Stimulated activated CD4-positive, alpha-beta T cell treated with anti-CD3 and anti-CD28 coated beads, Interleukin-4, amount 100 ng/mL, for 4 hours (primary cell): ENCODE measurements around the gene CAPS.
"Not testable (repeated sequence)": the region's sequence is repeated elsewhere in the genome, so short reads cannot be mapped to it uniquely, and the experiment has no call there.

Source experiments
- DNase-seq, 2 experiments: peaks; one replicate each; pipeline ENCODE4 v3.0.0-alpha.2; 2020

The CAPS gene

DNA sequence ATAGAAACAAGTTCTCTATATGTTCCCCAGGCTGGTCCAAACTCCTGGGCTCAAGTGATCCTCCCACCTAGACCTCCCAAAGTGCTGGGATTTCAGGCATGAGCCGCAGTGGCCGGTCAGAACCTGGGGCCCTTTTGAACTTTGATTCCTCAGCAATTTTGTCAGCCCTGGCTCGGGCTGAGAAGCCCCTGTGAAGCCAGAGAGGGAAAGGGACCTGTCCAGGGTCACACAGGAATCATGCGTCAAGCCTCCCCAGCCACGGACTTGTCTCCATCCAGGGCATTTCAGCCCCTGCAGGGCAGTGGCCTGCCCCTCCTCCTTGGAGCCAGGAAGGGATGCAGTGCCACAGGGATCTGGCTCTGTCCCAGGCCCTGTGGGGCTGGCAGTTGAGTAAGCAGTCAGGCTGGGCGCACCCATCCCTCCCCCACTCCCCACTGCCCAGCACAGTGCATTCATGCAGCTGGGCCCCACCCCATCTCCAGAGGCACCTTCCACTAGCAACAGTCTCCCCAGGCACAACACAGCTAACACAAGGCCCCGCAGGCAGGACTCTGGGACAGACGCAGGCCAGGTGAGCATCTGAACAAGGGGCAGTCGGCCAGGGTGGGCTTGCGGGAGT, at the start of gene CAPS:
TSS of gene CAPS (plus strand) at position 516 of the 619 bp plus-strand sequence. CDS start 153 bp downstream, outside the sequence.
- DNase-seq = no peak

DNA sequence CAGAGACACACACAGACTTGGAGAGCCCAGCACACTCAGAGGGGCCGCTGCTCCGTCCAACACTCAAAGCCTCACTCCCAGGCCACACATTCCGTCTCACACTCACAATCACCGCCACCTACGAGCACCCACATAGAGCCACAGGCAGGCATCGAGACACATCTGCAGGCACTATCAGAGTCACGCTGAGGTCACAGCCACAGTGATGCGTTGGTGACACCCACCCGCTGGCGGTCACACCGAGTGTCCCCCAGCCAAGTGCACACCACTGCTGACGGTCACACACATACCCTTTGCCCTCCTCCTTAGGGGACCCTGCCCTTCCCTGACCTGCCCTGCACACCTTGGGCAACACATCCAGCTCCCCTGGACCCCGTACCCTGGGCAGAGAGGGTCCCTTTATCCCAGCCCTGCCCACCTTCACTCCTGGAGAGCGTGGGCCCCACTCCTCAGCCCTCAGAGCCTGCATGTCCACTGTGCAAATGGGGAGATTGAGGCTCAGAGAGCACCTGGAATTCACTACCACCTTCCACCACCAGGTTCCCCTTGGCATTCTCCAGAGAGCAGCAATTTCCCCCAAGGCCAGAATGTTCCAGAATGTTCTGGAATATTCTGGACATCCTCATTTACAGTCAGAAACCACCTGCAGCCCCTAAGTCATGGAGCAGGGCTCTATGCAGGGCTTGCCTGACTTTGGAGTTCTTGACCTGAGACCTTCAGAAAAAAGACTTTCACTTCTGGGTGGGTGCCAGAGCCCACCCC, 49.1 kb upstream of the CAPS start:
- no peak for DNase-seq

GRCh38 chr19:5865772-5866171, 48.3 kb upstream of the CAPS start:
- DNase-seq = no peak

- no peak for DNase-seq
These were observed 46.6 kb upstream of the CAPS start for GRCh38 chr19:5867201-5868136.

GRCh38 chr19:5870986-5871394, 43.1 kb upstream of the CAPS start:
- no peak for DNase-seq

- no peak for DNase-seq
These were observed 40.3 kb upstream of the CAPS start for GRCh38 chr19:5873617-5874199.

- not testable (repeated sequence) for DNase-seq
These were observed 39.6 kb upstream of the CAPS start for GRCh38 chr19:5874496-5874895.

- no peak for DNase-seq
These were observed 36.6 kb upstream of the CAPS start for GRCh38 chr19:5877427-5877826.

DNA sequence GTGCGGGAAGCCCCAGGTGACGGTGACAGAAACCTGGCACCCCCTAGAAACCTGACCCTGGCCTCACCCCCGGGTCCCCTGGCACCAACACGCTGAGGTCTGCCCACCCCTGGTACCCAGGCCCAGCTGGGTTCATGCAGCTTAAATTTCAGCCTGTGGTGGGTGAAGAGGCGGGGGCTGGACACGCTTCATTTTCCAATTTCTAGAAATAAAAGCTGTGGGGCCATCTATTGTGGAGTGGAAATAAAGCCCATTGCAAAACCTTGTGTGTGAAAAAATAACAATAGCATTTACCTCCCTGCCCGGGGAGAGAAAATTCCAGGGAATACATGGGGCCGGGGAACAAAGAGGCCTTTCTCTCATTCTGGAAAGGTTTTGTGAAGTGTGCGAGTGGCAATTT, 36.2 kb upstream of the CAPS start:
- DNase-seq = no peak

DNA sequence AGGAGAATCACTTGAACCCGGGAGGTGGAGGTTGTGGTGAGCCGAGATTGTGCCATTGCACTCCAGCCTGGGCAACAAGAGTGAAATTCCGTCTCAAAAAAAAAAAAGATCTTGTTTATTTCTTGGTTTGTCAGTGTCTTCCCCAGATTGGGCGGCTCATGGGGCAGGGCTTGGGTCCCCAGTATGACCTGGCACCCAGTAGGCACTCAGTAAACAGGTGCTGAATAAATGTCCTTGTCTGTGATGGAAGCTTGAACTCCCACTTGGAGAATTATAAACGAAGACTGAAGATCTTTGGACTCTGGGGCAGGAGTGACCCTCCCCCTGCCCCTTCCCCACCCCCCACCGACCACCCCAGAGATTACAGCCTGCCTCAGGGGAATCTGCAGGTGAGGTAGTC, 33.9 kb upstream of the CAPS start:
- no peak for DNase-seq

- DNase-seq = no peak
These were observed 33.4 kb upstream of the CAPS start for GRCh38 chr19:5880604-5881078.

- no peak for DNase-seq
These were observed 32.3 kb upstream of the CAPS start for GRCh38 chr19:5881543-5882299.

GRCh38 chr19:5882421-5882968, 31.6 kb upstream of the CAPS start:
- no peak for DNase-seq

- not testable (repeated sequence) for DNase-seq
These were observed 30.7 kb upstream of the CAPS start for GRCh38 chr19:5883157-5883873.

GRCh38 chr19:5884065-5884811, 29.8 kb upstream of the CAPS start:
- not testable (repeated sequence) for DNase-seq

- DNase-seq = no peak
These were observed 24.6 kb upstream of the CAPS start for GRCh38 chr19:5889288-5889971.

DNA sequence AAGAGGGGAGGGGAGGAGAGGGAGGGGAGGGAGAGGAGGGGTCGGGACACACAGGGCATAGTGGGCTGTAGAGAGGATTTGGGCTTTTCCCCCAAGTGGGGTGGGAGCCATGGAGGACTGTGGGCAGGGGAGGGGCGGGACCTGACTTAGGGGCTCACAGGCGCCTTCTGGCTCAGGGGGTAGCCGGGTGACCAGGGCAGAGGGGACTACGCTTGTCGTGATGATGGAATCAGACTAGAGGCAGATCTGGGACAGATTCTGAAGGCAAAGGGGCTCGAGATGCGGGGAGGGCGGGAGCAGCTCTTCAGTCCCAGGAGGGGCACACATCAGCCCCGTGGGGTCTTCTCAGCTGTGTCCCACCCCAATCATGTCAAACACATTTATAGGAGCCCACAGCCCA, 24.0 kb upstream of the CAPS start:
- DNase-seq = no peak

DNA sequence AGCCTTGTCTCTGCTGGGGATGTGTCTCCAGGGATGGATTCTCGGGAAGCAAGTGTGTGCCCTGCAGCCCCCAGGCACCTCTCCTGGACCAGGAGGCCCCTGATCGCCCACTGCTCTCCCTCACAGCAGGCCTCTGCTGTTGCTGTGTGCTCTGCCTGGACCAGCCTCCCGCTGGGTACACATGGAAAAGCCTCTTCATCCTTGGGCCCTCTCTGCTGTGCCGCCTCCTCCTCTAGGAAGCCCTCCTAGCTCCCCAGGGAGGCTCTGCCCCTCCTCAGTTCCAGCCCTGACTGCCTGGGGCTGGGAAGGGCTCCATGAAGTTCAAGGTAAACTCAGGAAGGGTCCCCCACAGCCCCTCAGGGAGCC, 22.5 kb upstream of the CAPS start:
- no peak for DNase-seq

GRCh38 chr19:5891938-5892771, 21.9 kb upstream of the CAPS start:
- DNase-seq = no peak
